Endothelial cell of umbilical vein (primary cell): Measurements from ENCODE around the gene ZSWIM2. TPM values are rescaled to one million over a fixed set of nuclear protein-coding genes. Genes with fewer than 3 reads are reported as not detected.
A peak's percentile ranks its signal among the peaks of the same experiment; 100 is the strongest.

ENCODE experiments used
- BruUV-seq: library from RNA; stranded (reverse); fragments of 400-500 nt; replicated peaks from 2 replicates; lab custom pipeline; 2021; lab: Mats Ljungman, UMichigan
- CTCF ChIA-PET: fragments of 300-600, 350-600 bp; sonication (Branson Sonifier 250); formaldehyde crosslinking; loops from one replicate; lab custom pipeline; 2021; ENCODE audit warnings: antibody characterized with exemption, inconsistent platforms; lab: Charles Lee
- POLR2A ChIA-PET: fragments of 300-600, 350-600 bp; sonication (Branson Sonifier 250); formaldehyde crosslinking; loops from one replicate; lab custom pipeline; 2021; ENCODE audit warnings: antibody characterized with exemption, inconsistent platforms; lab: Charles Lee
- DNase-seq: peaks from one replicate; pipeline ENCODE4 v3.0.0-alpha.2; 2011; ENCODE audit warnings: low read depth, low spot score
- FAIRE-seq: peaks from 2 replicates; lab custom pipeline; 2011; peaks lifted over from hg19 to GRCh38; lab: Jason Lieb, UNC
- H2AFZ ChIP-seq: 2 replicates; pipeline ENCODE4 v1.6.0; 2012; ENCODE audit warnings: low read depth, low read length, control low read depth, inconsistent platforms
- H3K27ac ChIP-seq: 2 replicates; pipeline ENCODE4 v1.5.1; 2011; ENCODE audit warnings: low read depth, mild to moderate bottlenecking, control low read depth, low read length, moderate library complexity; ENCODE audit not compliant: insufficient read depth
- H3K27me3 ChIP-seq, 2 experiments: 2 replicates each; pipeline versions ENCODE4 v1.6.0 to v1.6.1; 2011; ENCODE audit warnings: low read length in 2 of 2, mixed read lengths in 1 of 2; ENCODE audit not compliant: control insufficient read depth in 2 of 2, insufficient read depth in 2 of 2
- H3K36me3 ChIP-seq, 2 experiments: 2 replicates in 1 of 2; 3 replicates in 1 of 2; pipeline ENCODE4 v1.5.1; 2011; ENCODE audit warnings: low read length in 2 of 2, mild to moderate bottlenecking in 1 of 2, moderate library complexity in 1 of 2; ENCODE audit not compliant: control insufficient read depth in 2 of 2, insufficient read depth in 2 of 2; ENCODE audit errors: extremely low read depth in 1 of 2
- H3K4me1 ChIP-seq: 3 replicates; pipeline ENCODE4 v1.5.1; 2011; ENCODE audit warnings: mild to moderate bottlenecking, low read length; ENCODE audit not compliant: control insufficient read depth, insufficient read depth; ENCODE audit errors: extremely low read depth
- H3K4me2 ChIP-seq: 2 replicates; pipeline ENCODE4 v1.6.1; 2011; ENCODE audit warnings: low read length, control low read depth, mixed read lengths; ENCODE audit not compliant: insufficient read depth
- H3K4me3 ChIP-seq, 3 experiments: fragments of 200-600 bp in 1 of 3; sonication (generic), shearing (Covaris generic) in 1 of 3; replicated peaks in 1 of 3; 2 replicates each; pipeline ENCODE4 v1.5.1; 2011 to 2016; ENCODE audit warnings: control low read depth in 3 of 3, low read length in 3 of 3, mild to moderate bottlenecking in 2 of 3, inconsistent platforms in 1 of 3, low read depth in 1 of 3, moderate library complexity in 1 of 3; ENCODE audit not compliant: insufficient read depth in 1 of 3
- H3K79me2 ChIP-seq: 2 replicates; pipeline ENCODE4 v1.6.0; 2012; ENCODE audit warnings: low read length, inconsistent platforms; ENCODE audit not compliant: control insufficient read depth, insufficient read depth
- H3K9ac ChIP-seq: replicated peaks from 2 replicates; pipeline ENCODE3; 2011; ENCODE audit warnings: low read length, control low read depth; ENCODE audit not compliant: insufficient read depth; ENCODE audit errors: extremely low read depth
- H3K9me1 ChIP-seq: replicated peaks from 3 replicates; pipeline ENCODE4 v1.6.0; 2011; ENCODE audit warnings: mild to moderate bottlenecking, low read length; ENCODE audit not compliant: control insufficient read depth, insufficient read depth; ENCODE audit errors: extremely low read depth
- H3K9me3 ChIP-seq: replicated peaks from 2 replicates; pipeline ENCODE4 v1.5.1; 2012; ENCODE audit warnings: low read length, inconsistent platforms; ENCODE audit not compliant: control insufficient read depth, insufficient read depth
- H4K20me1 ChIP-seq: replicated peaks from 2 replicates; pipeline ENCODE3; 2011; ENCODE audit warnings: mild to moderate bottlenecking, low read length; ENCODE audit not compliant: control insufficient read depth, insufficient read depth; ENCODE audit errors: extremely low read depth
- CTCF ChIP-seq, 2 donors: IDR thresholded peaks; 1 replicate in 1 of 2; 2 replicates in 1 of 2; pipeline ENCODE4 v1.5.1; 2011; ENCODE audit warnings: low read length in 2 of 2, mild to moderate bottlenecking in 2 of 2, moderate library complexity in 2 of 2, control low read depth in 1 of 2, inconsistent platforms in 1 of 2, low read depth in 1 of 2; ENCODE audit not compliant: insufficient read depth in 1 of 2; ENCODE audit errors: extremely low read depth in 1 of 2
- EZH2 ChIP-seq: IDR thresholded peaks from 2 replicates; pipeline ENCODE4 v1.6.1; 2012; ENCODE audit warnings: borderline replicate concordance, low read depth, mild to moderate bottlenecking, moderate library complexity, low read length, inconsistent platforms; ENCODE audit not compliant: severe bottlenecking
- FOS ChIP-seq: IDR thresholded peaks from 2 replicates; pipeline ENCODE4 v1.6.1; 2011; ENCODE audit warnings: mild to moderate bottlenecking, low read length, moderate library complexity, borderline replicate concordance; ENCODE audit not compliant: insufficient read depth
- GATA2 ChIP-seq: IDR thresholded peaks from 2 replicates; pipeline ENCODE4 v1.7.0; 2011; ENCODE audit warnings: low read depth, mild to moderate bottlenecking, moderate library complexity, mixed read lengths, low read length; ENCODE audit not compliant: insufficient read length, insufficient read depth
- JUN ChIP-seq: IDR thresholded peaks from 2 replicates; pipeline ENCODE4 v1.6.1; 2011; ENCODE audit warnings: borderline replicate concordance, low read depth; ENCODE audit not compliant: insufficient read length, insufficient read depth
- MAX ChIP-seq: IDR thresholded peaks from 2 replicates; pipeline ENCODE4 v1.6.1; 2011; ENCODE audit not compliant: insufficient read depth, insufficient read length
- MYC ChIP-seq: IDR thresholded peaks from one replicate; pipeline ENCODE4 v1.6.1; 2011; ENCODE audit warnings: mild to moderate bottlenecking, low read depth, low read length
- POLR2A ChIP-seq: IDR thresholded peaks from 2 replicates; pipeline ENCODE4 v1.6.1; 2012; ENCODE audit warnings: low read depth, mild to moderate bottlenecking, control low read depth, low read length
- POLR2AphosphoS5 ChIP-seq: IDR thresholded peaks from 2 replicates; pipeline ENCODE4 v1.6.1; 2012; ENCODE audit warnings: low read depth, mild to moderate bottlenecking, control low read depth, low read length, moderate library complexity; ENCODE audit not compliant: insufficient read depth
- dilution Hi-C: fragments of 300-500 bp; cut with MboI; formaldehyde crosslinking; loops from one replicate; pipeline ENCODE4 v1.15.0; 2019; ENCODE audit warnings: low sequenced_read_pairs; ENCODE audit not compliant: extremely low pct_ligation_motif_present
- intact Hi-C: fragments of 100-400 bp; cut with micrococcal nuclease; formaldehyde crosslinking; loops from one replicate; pipeline ENCODE4 v1.10.0; 2022
- polyA plus RNA-seq, 4 experiments: library from polyadenylated mRNA; depleted of rRNA in 3 of 4; stranded (reverse) in 3 of 4; unstranded in 1 of 4; fragments of >200 nt; gene quantifications; 2 replicates each; pipeline versions ENCODE4 v1.2.1 to v1.2.3, GENCODE V29; 2011 to 2012; ENCODE audit warnings: missing spikeins in 1 of 4
- total RNA-seq: library from RNA; stranded (reverse); gene quantifications from 2 replicates; pipeline ENCODE4 v1.2.3, GENCODE V29; 2021

ZSWIM2 gene
- total and polyA plus RNA-seq, 2 donors (not counting 3 experiments of a cell fraction or from before 2014, with no cell fraction given) = not detected

- peak overlapping the region; percentile 37 for H3K4me2 ChIP-seq
- dilution Hi-C loops = no loop called here
- H2AFZ ChIP-seq = no peak overlapping the region
- no peaks in the 10 kb centered on the region for H4K20me1 ChIP-seq
- no peak overlapping the region for H3K4me3 ChIP-seq
- DNase-seq (peak; percentile 98), FAIRE-seq (peak; percentile 86)
- peaks cover 55% of the 10 kb centered on the region for H3K4me1 ChIP-seq
- ChIA-PET CTCF (interaction anchor here (0.7 to 1.8 kb wide), 7 partner anchors 10 to 252 kb away, joined by 3 to 14 read pairs (median 4); no protein-coding TSS in a partner anchor), POLR2A (interaction anchor here (0.7 to 1.2 kb wide), 2 partner anchors 128 to 564 kb away, joined by 5 to 7 read pairs; partner anchors contain the start of gene CALCRL)
- H3K9ac ChIP-seq = peak overlapping the region; percentile 17
- H3K27ac ChIP-seq = peak overlapping the region; percentile 71
- TF ChIP-seq FOS (peak; percentile 88), POLR2A (peak; percentile 86), EZH2 (no peak), POLR2AphosphoS5 (peak; percentile 91), GATA2 (peak; percentile 100), JUN (peak; percentile 80), MYC (no peak), CTCF (IDR thresholded peaks at IDR 0.05; ENCODE audit: extremely low read depth in 1 of 2, insufficient read depth in 1 of 2, low read depth in 1 of 2, low read length in 2 of 2) (no peak), MAX (no peak)
- no peaks in the 10 kb centered on the region for H3K27me3 ChIP-seq
- H3K9me1 ChIP-seq = no peaks in the 10 kb centered on the region
- H3K36me3 ChIP-seq = no peaks in the 10 kb centered on the region
- no peaks in the 10 kb centered on the region for H3K9me3 ChIP-seq
- intact Hi-C loops = loop anchor here (1.0 to 5.0 kb wide), 7 partner anchors 16 to 563 kb away; partner anchors contain the start of gene CALCRL
- no peaks in the 10 kb centered on the region for H3K79me2 ChIP-seq
- no TSS peak for BruUV-seq
These were observed 35.6 kb upstream of the ZSWIM2 start for GRCh38 chr2:186884587-186884986.
